Neural cell (in vitro differentiated cells): ENCODE measurements around the gene FANCC. TPM values are rescaled to one million over a fixed set of nuclear protein-coding genes. Genes with fewer than 3 reads are reported as not detected.

Source experiments
- H2AFZ ChIP-seq: fragments of 200-600, 300-800 bp; sonication (generic), shearing (Covaris generic); 2 replicates; pipeline ENCODE4 v1.6.0; 2014; ENCODE audit warnings: low read depth, mild to moderate bottlenecking, antibody characterized with exemption, low read length, moderate library complexity
- H3F3A ChIP-seq: fragments of 200-600 bp; shearing (Covaris generic); 2 replicates; pipeline ENCODE4 v1.6.1; 2016; ENCODE audit warnings: mild to moderate bottlenecking, moderate library complexity, mixed read lengths, antibody characterized with exemption, low read length; ENCODE audit not compliant: insufficient read depth, poor library complexity, severe bottlenecking
- H3K27ac ChIP-seq: fragments of 200-600, 300-800 bp; sonication (generic), shearing (Covaris generic); 2 replicates; pipeline ENCODE4 v1.5.1; 2014; ENCODE audit warnings: mild to moderate bottlenecking, low read length, moderate library complexity
- H3K27me3 ChIP-seq: fragments of 300-800, 200-600 bp; sonication (generic), shearing (Covaris generic); 2 replicates; pipeline ENCODE4 v1.6.0; 2014; ENCODE audit warnings: mild to moderate bottlenecking, low read depth, low read length, moderate library complexity; ENCODE audit not compliant: insufficient read depth
- H3K36me3 ChIP-seq: fragments of 300-800, 200-600 bp; sonication (generic), shearing (Covaris generic); 2 replicates; pipeline ENCODE4 v1.5.1; 2014; ENCODE audit warnings: mild to moderate bottlenecking, antibody characterized with exemption, low read length, moderate library complexity; ENCODE audit not compliant: insufficient read depth
- H3K4me2 ChIP-seq: fragments of 300-800, 200-600 bp; sonication (generic), shearing (Covaris generic); 2 replicates; pipeline ENCODE4 v1.6.0; 2014; ENCODE audit warnings: mild to moderate bottlenecking, low read length
- H3K4me3 ChIP-seq: fragments of 300-800, 200-600 bp; sonication (generic), shearing (Covaris generic); 2 replicates; pipeline ENCODE4 v1.5.1; 2014; ENCODE audit warnings: mild to moderate bottlenecking, low read length, moderate library complexity
- H3K79me2 ChIP-seq: fragments of 200-600 bp; shearing (Covaris generic); replicated peaks from 2 replicates; pipeline ENCODE4 v1.6.0; 2014; ENCODE audit warnings: mild to moderate bottlenecking, low read length, moderate library complexity; ENCODE audit not compliant: insufficient read depth
- H3K9ac ChIP-seq: fragments of 300-800, 200-600 bp; sonication (generic), shearing (Covaris generic); 2 replicates; pipeline ENCODE4 v1.6.1; 2016; ENCODE audit warnings: mild to moderate bottlenecking, low read length, mixed read lengths
- H3K9me2 ChIP-seq: fragments of 200-600 bp; shearing (Covaris generic); 2 replicates; pipeline ENCODE4 v1.6.1; 2016; ENCODE audit warnings: mild to moderate bottlenecking, low read length, mixed read lengths; ENCODE audit not compliant: insufficient read depth
- H3K9me3 ChIP-seq: fragments of 200-600, 300-800 bp; sonication (generic), shearing (Covaris generic); 2 replicates; pipeline ENCODE4 v1.6.1; 2016; ENCODE audit warnings: mild to moderate bottlenecking, mixed run types, low read length, moderate library complexity, mixed read lengths
- H4K20me1 ChIP-seq: fragments of 200-600 bp; shearing (Covaris generic); 2 replicates; pipeline ENCODE4 v1.6.1; 2016; ENCODE audit warnings: mild to moderate bottlenecking, mixed run types; ENCODE audit not compliant: insufficient read depth
- EP300 ChIP-seq: fragments of 450-650 bp; conservative IDR thresholded peaks from 2 replicates; pipeline ENCODE4 v1.6.1; 2014; ENCODE audit warnings: antibody characterized with exemption, mild to moderate bottlenecking, moderate library complexity; ENCODE audit not compliant: poor library complexity, severe bottlenecking
- EZH2 ChIP-seq: fragments of 200-600, 300-800 bp; shearing (Covaris generic), sonication (generic); IDR thresholded peaks from 2 replicates; pipeline ENCODE4 v1.6.1; 2014; ENCODE audit warnings: antibody characterized with exemption, low read length, borderline replicate concordance, mild to moderate bottlenecking; ENCODE audit not compliant: insufficient read depth, poor library complexity, severe bottlenecking
- MXI1 ChIP-seq: fragments of 450-650 bp; conservative IDR thresholded peaks from 2 replicates; pipeline ENCODE4 v1.6.1; 2014; ENCODE audit warnings: antibody characterized with exemption, mild to moderate bottlenecking; ENCODE audit not compliant: poor library complexity, severe bottlenecking
- POLR2AphosphoS5 ChIP-seq: IDR thresholded peaks from 2 replicates; pipeline ENCODE4 v1.6.1; 2012
- RAD21 ChIP-seq: fragments of 450-650 bp; conservative IDR thresholded peaks from 2 replicates; pipeline ENCODE4 v1.6.1; 2014; ENCODE audit warnings: antibody characterized with exemption, mild to moderate bottlenecking, moderate library complexity
- SMC3 ChIP-seq: fragments of 450-650 bp; conservative IDR thresholded peaks from 2 replicates; pipeline ENCODE4 v1.6.1; 2014; ENCODE audit warnings: antibody characterized with exemption, mild to moderate bottlenecking, moderate library complexity; ENCODE audit not compliant: poor library complexity
- TAF1 ChIP-seq: IDR thresholded peaks from 2 replicates; pipeline ENCODE4 v1.6.1; 2012; ENCODE audit warnings: low read depth
- polyA plus RNA-seq: library from polyadenylated mRNA; depleted of rRNA; stranded (reverse); fragments of >200 nt; gene quantifications from 2 replicates; pipeline ENCODE4 v1.2.3, GENCODE V29; 2014
- TF ChIP-seq, protein P1 (sequence below): fragments of 450-650 bp; IDR thresholded peaks from 2 replicates; pipeline ENCODE4 v1.5.1; 2014; ENCODE audit warnings: antibody characterized with exemption, mild to moderate bottlenecking, moderate library complexity; ENCODE audit not compliant: poor library complexity, severe bottlenecking
- TF ChIP-seq, protein P2 (sequence below): IDR thresholded peaks from 2 replicates; pipeline ENCODE4 v1.6.1; 2012; ENCODE audit warnings: borderline replicate concordance

The FANCC gene
- polyA plus RNA-seq, 1 donor from 2014 or later, result 9.7 TPM

DNA sequence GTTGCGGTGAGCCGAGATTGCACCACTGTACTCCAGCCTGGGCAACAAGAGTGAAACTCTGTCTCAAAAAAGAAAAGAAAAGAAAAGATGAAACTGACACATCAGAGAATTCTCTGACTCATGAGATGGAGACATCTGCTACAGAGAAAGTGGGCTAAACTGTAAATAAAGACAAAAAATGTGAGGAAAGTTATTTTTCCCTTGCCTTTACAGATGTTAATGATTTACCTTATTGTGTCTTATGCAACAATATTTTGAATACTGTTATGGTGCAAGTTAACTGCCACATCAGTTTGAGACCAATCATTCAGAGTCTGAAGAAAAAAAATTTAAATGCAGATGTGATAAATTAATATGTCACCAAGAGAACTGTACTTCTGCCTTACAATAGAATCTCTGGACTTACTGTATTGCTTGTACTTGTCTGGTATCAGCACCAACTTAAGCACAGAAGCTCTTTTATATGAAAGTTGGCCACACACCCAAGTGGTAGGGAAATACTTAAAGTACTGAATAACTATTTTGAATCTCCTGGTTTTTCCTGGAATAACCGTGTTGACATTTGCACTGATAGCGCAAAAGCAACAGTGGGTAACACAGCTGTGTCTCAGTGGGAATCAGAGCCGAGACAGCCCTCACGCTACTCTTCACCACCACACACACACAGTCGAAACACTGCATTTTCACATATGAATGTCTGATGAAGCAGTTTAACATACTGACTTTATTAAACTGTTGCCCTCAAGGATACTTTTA is 169.9 kb downstream of the FANCC start:
- Histone ChIP-seq H2AFZ (no peak overlapping the region), H3F3A (no peaks in the 10 kb centered on the region), H3K4me2 (no peak overlapping the region), H3K79me2 (no peaks in the 10 kb centered on the region), H3K27me3 (no peaks in the 10 kb centered on the region), H3K9ac (no peak overlapping the region), H3K27ac (no peak overlapping the region), H3K36me3 (no peaks in the 10 kb centered on the region), H3K9me2 (no peaks in the 10 kb centered on the region), H3K9me3 (no peaks in the 10 kb centered on the region), H3K4me3 (no peak overlapping the region), H4K20me1 (no peaks in the 10 kb centered on the region)
- TF ChIP-seq EZH2 (no peak), RAD21 (no peak), SMC3 (no peak), EP300 (no peak)

DNA sequence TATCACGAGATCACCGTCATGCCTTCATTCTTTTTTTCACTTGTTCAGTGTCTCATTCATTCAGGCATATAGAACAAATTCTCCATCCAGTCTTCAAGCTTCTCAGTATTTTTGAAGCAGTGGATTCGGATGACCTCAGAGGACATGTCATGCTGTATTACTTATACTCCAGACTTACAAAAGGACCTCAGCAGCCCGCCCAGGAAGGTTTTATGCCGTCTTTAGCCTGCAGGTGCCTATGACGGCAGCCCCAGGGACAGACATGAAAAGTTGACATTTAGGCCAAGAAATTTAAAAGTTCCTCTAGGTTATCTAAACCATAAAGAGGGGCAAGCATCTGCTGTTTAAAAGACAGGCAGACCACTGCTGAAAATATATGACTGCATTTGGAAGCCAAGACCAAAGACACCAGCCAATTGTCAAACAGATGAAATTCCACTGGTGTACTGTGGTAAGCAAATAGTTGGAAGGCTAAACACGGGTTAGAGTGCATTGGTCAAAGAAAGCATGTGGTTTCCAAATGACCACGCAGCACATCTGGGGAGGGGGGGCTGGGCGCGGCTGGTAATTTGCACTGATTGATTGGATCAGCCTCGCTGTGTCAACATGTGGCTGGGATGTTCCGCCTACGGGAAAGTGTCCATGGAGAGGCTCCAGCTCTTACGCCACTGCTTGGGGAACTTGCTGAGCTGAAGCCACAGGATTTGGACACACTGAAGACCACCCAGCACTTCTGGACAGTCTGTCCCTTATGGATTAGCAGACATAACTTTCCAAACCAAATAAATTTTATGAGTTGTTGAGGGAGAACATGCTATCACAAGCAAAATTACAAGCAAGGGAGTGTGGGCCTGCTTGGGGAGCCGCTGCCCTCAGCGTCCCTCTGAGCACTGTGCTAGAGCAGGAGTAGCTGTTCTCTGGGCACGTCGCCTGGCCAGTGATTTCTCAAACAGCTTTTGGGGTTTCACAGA is 173.6 kb downstream of the FANCC start:
- no peak overlapping the region for H3K9ac ChIP-seq
- no peaks in the 10 kb centered on the region for H3F3A ChIP-seq
- no peaks in the 10 kb centered on the region for H3K9me2 ChIP-seq
- H3K27ac ChIP-seq, result no peak overlapping the region
- no peaks in the 10 kb centered on the region for H3K27me3 ChIP-seq
- H3K4me2 ChIP-seq, result no peak overlapping the region
- no peaks in the 10 kb centered on the region for H3K79me2 ChIP-seq
- no peaks in the 10 kb centered on the region for H3K36me3 ChIP-seq
- H3K4me3 ChIP-seq, result no peak overlapping the region
- no peaks in the 10 kb centered on the region for H3K9me3 ChIP-seq
- no peaks in the 10 kb centered on the region for H4K20me1 ChIP-seq
- TF ChIP-seq MXI1, result no peak
- TF ChIP-seq, protein P1, sequence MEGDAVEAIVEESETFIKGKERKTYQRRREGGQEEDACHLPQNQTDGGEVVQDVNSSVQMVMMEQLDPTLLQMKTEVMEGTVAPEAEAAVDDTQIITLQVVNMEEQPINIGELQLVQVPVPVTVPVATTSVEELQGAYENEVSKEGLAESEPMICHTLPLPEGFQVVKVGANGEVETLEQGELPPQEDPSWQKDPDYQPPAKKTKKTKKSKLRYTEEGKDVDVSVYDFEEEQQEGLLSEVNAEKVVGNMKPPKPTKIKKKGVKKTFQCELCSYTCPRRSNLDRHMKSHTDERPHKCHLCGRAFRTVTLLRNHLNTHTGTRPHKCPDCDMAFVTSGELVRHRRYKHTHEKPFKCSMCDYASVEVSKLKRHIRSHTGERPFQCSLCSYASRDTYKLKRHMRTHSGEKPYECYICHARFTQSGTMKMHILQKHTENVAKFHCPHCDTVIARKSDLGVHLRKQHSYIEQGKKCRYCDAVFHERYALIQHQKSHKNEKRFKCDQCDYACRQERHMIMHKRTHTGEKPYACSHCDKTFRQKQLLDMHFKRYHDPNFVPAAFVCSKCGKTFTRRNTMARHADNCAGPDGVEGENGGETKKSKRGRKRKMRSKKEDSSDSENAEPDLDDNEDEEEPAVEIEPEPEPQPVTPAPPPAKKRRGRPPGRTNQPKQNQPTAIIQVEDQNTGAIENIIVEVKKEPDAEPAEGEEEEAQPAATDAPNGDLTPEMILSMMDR, result no peak
- TF ChIP-seq SMC3, result no peak
- no peak for TF ChIP-seq EZH2
- TF ChIP-seq RAD21, result no peak
- no peak for TF ChIP-seq EP300
- TF ChIP-seq, protein P2, sequence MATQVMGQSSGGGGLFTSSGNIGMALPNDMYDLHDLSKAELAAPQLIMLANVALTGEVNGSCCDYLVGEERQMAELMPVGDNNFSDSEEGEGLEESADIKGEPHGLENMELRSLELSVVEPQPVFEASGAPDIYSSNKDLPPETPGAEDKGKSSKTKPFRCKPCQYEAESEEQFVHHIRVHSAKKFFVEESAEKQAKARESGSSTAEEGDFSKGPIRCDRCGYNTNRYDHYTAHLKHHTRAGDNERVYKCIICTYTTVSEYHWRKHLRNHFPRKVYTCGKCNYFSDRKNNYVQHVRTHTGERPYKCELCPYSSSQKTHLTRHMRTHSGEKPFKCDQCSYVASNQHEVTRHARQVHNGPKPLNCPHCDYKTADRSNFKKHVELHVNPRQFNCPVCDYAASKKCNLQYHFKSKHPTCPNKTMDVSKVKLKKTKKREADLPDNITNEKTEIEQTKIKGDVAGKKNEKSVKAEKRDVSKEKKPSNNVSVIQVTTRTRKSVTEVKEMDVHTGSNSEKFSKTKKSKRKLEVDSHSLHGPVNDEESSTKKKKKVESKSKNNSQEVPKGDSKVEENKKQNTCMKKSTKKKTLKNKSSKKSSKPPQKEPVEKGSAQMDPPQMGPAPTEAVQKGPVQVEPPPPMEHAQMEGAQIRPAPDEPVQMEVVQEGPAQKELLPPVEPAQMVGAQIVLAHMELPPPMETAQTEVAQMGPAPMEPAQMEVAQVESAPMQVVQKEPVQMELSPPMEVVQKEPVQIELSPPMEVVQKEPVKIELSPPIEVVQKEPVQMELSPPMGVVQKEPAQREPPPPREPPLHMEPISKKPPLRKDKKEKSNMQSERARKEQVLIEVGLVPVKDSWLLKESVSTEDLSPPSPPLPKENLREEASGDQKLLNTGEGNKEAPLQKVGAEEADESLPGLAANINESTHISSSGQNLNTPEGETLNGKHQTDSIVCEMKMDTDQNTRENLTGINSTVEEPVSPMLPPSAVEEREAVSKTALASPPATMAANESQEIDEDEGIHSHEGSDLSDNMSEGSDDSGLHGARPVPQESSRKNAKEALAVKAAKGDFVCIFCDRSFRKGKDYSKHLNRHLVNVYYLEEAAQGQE, result no peak
- TF ChIP-seq TAF1, result no peak
- no peak for TF ChIP-seq POLR2AphosphoS5
- no peak overlapping the region for H2AFZ ChIP-seq
